Epithelial cell of prostate (primary cell): ENCODE results near the gene ANKRD12.
"Not testable (repeated sequence)": the region's sequence is repeated elsewhere in the genome, so short reads cannot be mapped to it uniquely, and the experiment has no call there.

Experiments
- DNase-seq: peaks from one replicate; pipeline ENCODE4 v3.0.0-alpha.2; 2011; ENCODE audit warnings: low read depth, low spot score
- H3K27ac ChIP-seq: fragments of 450-650 bp; 2 replicates; pipeline ENCODE4 v1.5.1; 2017; ENCODE audit warnings: mild to moderate bottlenecking

Gene ANKRD12

GRCh38 chr18:9136315-9137155 lies at the start of gene ANKRD12:
Gene ANKRD12, plus strand, starts transcription at chr18:9136781. Its CDS starts 45,652 bp downstream, at chr18:9182433.
- peak within 1 kb of the TSS; percentile 97 for H3K27ac ChIP-seq
- DNase-seq, result peak; percentile 90

DNA sequence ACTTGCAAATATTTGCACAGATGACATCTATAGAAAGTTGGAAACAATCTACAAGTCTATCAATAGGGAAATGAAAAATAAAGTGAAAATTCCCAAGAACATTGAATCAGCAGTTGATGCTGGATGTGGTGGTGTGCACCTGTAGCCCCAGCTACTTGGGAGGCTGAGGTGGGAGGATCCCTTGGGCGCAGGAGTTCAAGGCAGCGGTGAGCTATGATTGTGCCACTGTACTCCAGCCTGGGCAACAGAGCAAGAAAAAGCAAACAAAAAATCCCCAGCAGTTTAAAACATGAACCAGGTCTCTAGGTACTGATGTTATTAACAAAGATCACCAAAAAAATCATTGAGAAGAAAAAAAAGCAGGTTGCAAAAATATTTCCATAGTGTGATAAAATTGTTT lies 49.4 kb upstream of the ANKRD12 start:
- no peak overlapping the region for H3K27ac ChIP-seq
- no peak for DNase-seq

- DNase-seq, result no peak
- no peak overlapping the region for H3K27ac ChIP-seq
These were observed 48.3 kb upstream of the ANKRD12 start for GRCh38 chr18:9088252-9088651.

DNA sequence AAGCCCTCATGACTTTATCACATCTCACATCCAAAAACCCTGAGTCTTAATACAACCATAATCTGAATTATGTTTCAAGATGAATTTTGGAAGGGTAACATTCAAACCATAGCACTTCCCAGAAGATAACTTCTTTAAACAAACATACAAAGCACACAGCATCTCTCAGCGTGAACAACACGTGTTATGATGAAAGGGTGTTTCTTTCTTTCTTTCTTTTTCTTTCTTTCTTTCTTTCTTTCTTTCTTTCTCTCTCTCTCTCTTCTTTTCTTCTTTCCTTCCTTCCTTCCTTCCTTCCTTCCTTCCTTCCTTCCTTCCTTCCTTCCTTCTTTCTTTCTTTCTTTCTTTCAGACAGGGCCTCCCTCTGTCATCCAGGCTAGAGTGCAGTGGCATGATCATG lies 47.9 kb upstream of the ANKRD12 start:
- not testable (repeated sequence) for H3K27ac ChIP-seq, DNase-seq

DNA sequence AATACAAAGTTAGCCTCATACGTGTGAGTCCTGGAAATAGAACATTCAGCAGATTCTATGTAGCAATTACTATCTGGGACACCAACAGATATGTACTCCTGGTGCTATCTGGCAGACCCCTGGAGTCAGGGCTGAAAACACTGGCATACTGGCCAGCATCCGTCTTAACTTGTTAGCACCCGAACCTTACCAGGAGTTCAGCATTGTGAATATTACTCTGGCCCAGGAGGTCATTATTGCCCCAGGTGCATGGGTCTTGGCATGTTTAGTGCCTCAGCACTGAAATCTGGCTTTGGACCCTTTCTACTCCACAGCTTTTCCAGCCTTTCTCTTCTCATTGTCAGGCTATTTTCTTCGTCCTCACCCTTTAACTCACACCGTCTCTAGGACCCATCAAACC lies 46.0 kb upstream of the ANKRD12 start:
- DNase-seq, result no peak
- H3K27ac ChIP-seq, result no peak overlapping the region

GRCh38 chr18:9091066-9091476 lies 45.5 kb upstream of the ANKRD12 start:
- DNase-seq, result no peak
- H3K27ac ChIP-seq, result no peak overlapping the region

DNA sequence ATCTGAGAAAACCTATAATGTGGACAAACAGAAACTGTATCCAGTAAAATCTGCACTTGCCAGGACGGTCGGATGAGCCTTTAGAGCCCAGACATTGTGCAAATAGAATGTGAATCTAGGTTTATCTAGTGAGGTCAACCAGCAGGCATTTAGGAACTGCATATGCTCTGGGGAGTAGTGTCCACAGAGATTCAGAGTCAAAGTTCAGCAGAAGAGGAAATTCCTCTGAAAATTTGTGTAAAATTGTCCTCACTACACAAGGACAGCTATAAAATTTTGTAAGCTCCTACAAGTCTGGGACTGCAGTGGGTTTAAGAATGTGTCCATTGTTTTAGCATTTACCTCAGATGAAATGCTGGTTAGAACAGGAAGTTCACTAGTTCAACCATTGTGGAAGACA lies 43.9 kb upstream of the ANKRD12 start:
- H3K27ac ChIP-seq, result no peak overlapping the region
- no peak for DNase-seq

DNA sequence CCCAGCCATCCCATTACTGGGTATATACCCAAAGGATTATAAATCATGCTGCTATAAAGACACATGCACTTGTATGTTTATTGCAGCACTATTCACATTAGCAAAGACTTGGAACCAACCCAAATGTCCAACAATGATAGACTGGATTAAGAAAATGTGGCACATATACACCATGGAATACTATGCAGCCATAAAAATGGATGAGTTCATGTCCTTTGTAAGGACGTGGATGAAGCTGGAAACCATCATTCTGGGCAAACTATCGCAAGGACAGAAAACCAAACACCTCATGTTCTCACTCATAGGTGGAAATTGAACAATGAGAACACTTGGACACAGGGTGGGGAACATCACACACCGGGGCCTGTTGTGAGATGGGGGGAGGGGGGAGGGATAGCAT lies 43.5 kb upstream of the ANKRD12 start:
- not testable (repeated sequence) for DNase-seq, H3K27ac ChIP-seq

GRCh38 chr18:9094307-9095226 lies 42.0 kb upstream of the ANKRD12 start:
- no peak for DNase-seq
- peak overlapping the region; percentile 6 for H3K27ac ChIP-seq

GRCh38 chr18:9095297-9096006 lies 41.1 kb upstream of the ANKRD12 start:
- H3K27ac ChIP-seq, result no peak overlapping the region
- no peak for DNase-seq

- no peak for DNase-seq
- no peak overlapping the region for H3K27ac ChIP-seq
These were observed 40.6 kb upstream of the ANKRD12 start for GRCh38 chr18:9096007-9096371.

DNA sequence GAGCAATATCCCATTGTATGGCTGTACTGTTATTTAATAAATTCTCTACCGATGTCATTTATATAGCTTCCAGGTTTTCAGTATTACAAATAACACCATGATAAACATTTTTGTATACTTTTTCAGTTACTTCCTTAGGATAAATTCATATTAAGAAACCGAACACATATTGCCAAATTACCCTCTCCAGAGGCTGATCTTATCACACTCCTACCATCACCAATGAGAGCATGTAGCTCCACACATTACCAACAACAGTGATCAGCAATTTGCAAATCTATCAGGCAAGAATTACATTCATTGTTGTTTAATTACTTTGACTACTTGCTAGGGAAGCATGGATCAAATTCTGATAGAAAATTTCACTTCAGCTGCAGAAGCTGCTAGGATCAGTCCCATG lies 39.9 kb upstream of the ANKRD12 start:
- no peak for DNase-seq
- peak overlapping the region; percentile 56 for H3K27ac ChIP-seq

GRCh38 chr18:9097349-9097748 lies 39.2 kb upstream of the ANKRD12 start:
- no peak for DNase-seq
- peak overlapping the region; percentile 56 for H3K27ac ChIP-seq

- H3K27ac ChIP-seq, result peak overlapping the region; percentile 91
- no peak for DNase-seq
These were observed 35.8 kb upstream of the ANKRD12 start for GRCh38 chr18:9100796-9101195.

DNA sequence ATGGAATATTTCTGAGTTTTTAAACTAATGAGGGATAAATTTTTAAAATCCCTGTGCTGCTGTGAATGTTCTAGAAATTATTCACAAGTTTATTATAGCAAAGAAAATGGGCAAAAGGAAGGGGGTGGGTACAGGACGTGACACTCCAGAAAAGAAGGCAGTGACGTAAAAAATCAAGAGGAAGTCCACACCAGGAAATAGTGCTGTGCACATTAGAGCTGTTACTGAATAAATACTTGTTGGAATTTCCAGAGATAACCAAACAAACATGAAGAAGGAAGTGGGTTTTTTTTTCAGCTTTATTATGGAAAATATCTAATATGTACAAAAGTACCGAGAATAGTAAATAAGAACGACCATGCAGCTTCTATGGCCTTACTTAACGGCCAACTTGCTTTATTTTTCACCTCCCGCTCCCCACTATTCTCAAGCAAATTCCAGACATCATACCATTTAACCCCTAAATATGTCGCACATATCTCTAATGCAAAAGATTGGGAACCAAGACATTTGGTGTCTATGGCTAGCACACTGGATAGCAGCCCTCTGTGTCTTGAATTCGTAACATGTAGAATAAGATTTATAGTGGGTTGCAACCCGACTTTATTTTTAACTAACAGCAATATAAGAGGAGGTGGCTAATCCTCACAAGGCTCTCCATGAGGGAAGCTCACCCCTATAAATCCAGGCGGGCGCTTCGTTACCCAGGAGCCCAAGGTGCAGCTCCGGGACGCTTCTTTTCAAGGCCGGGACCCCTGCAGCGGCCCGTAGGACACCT lies 34.7 kb upstream of the ANKRD12 start:
- no peak for DNase-seq
- peak overlapping the region; percentile 91 for H3K27ac ChIP-seq

- peak within 1 kb of the TSS; percentile 91 for H3K27ac ChIP-seq
- DNase-seq, result peak; percentile 73
These were observed 33.8 kb upstream of the ANKRD12 start, which contains the start of gene NDUFV2 for GRCh38 chr18:9102508-9103375. Gene NDUFV2, plus strand, starts transcription at chr18:9102699. Its CDS starts 45 bp downstream, at chr18:9102744.

DNA sequence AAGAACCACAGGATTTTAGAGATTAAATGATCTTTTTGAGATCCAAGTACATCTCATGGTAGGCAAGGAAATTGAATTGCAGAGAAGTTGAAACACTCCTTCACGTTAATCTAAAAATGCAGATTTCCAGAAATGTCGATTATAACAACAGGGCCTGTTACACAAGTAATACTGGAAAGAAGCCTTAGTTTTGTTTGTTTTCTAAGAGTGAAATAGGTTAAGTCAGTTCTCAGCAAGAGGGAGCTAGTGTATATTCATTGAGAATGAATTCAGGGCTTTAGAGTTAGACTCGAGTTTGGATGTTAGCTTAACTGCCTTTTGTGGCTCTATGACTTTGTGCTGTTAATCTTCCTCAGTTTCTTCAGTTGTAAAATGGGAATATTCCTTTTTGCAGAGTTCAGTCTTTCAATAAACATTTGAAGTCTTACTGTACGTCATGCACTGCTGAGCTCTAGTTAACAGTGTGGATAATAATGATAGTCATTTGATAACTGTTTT lies 33.2 kb upstream of the ANKRD12 start:
- peak overlapping the region; percentile 91 for H3K27ac ChIP-seq
- DNase-seq, result no peak

DNA sequence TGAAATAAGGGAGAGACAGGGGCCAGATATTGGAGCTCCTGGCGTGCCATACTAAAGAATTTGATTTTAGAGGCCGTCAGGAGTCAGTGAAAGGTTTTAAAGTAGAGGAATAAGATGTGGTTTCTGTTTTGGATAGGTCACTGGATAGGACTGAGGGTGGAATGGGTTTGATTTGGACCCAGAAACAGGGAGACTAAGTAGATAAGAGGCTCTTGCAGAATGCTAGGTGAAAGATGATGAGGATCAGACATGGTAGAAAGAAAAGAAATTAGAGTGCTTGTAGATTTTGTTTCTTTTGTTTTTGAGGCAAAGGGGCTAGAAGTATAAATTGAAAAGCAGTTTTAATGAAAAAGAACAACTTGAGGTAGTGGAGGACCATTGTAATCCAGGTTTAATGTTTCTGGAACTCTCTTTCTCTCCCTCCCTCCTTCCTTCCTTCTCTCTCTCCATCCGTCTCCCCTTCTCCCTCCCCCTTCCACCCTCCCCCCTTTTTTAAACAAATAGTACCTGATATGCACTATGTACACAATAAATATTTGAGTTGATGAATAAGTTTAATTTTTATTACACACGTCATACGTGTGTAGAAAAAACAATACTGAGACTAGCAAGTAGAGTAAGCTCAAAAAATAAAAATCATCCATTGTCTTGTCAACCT lies 32.2 kb upstream of the ANKRD12 start:
- H3K27ac ChIP-seq, result peak overlapping the region; percentile 91
- DNase-seq, result no peak
